Left kidney (tissue), 2 donors: ENCODE data around the gene CEBPE. TPM values are rescaled to one million over a fixed set of nuclear protein-coding genes. Genes with fewer than 3 reads are reported as not detected.

Experiments used
- DNase-seq: peaks from one replicate; pipeline ENCODE4 v3.0.0-alpha.2; 2013
- polyA plus RNA-seq: library from polyadenylated mRNA; unstranded; fragments of 120-200 nt; gene quantifications from one replicate; pipeline ENCODE4 v1.2.1, GENCODE V29; 2013; ENCODE audit not compliant: insufficient read length

CEBPE gene
- polyA plus RNA-seq, 1 donor = 0.08 TPM

GRCh38 chr14:23076785-23077408, 42.2 kb downstream of the CEBPE start:
- no peak for DNase-seq

DNA sequence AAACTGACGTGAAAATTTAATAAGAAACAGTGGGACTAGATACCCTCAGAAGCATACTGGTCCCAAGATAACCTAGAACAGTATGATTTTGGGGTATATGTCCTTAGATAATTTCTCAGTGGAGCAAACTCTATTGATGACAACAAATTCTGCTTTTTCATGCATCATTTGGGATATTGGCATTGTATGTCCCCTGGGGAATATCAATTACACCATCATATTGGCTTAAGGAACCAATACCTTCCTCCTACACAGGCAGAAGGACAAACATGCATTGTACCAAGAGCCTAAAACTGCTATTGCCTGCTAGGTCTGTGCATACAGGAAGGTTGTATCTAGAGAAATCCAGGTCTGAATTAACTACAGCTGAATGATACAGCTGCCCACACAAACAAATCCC, 44.1 kb downstream of the CEBPE start:
- DNase-seq = no peak

GRCh38 chr14:23071921-23072539, 47.0 kb downstream of the CEBPE start:
- no peak for DNase-seq

GRCh38 chr14:23071244-23071920, 47.7 kb downstream of the CEBPE start:
- DNase-seq = peak; percentile 87

DNA sequence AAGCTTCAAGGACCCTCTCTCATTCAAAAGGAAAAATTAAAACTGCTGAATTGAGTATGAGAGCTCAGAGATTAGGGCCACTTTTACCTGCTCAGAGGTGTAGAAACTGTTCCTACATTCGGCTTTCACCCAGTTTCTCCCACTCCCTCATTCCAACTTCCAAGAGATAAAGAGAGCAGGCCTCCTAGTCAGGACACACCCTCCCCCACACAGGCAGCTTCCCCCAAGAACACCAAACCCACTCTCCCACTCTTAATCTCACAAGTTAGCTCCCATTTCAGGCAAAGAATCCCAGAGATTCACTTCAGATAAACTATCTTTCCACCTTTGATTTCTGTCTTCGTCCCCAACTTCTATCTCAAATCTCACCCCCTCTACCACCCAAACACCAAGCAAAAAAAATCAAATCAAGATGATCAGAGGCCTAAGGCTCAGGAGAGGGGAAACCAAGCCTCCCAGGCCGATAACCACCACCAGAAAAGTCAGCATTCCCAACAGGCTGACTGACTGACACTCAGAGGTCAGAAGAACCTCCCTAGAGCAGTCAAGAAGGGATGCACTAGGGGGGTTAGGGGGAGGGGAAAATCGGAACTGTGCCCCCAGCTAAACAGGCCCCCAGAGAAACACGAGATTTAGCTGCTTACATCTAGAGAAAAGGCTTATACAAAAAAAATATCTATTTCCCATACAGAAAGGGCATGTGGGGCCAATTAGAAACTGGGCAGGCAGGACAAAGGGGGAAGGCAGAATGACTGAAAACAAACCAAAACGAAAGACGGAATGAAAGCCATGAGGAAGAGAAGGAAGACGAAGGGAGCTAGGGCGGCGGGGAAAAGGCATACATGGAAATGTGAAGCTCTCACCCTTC, 48.6 kb downstream of the CEBPE start:
- no peak for DNase-seq

- no peak for DNase-seq
Measured at GRCh38 chr14:23069413-23069806, 49.6 kb downstream of the CEBPE start.

GRCh38 chr14:23068789-23069412, 50.2 kb downstream of the CEBPE start:
- DNase-seq = peak; percentile 93

DNA sequence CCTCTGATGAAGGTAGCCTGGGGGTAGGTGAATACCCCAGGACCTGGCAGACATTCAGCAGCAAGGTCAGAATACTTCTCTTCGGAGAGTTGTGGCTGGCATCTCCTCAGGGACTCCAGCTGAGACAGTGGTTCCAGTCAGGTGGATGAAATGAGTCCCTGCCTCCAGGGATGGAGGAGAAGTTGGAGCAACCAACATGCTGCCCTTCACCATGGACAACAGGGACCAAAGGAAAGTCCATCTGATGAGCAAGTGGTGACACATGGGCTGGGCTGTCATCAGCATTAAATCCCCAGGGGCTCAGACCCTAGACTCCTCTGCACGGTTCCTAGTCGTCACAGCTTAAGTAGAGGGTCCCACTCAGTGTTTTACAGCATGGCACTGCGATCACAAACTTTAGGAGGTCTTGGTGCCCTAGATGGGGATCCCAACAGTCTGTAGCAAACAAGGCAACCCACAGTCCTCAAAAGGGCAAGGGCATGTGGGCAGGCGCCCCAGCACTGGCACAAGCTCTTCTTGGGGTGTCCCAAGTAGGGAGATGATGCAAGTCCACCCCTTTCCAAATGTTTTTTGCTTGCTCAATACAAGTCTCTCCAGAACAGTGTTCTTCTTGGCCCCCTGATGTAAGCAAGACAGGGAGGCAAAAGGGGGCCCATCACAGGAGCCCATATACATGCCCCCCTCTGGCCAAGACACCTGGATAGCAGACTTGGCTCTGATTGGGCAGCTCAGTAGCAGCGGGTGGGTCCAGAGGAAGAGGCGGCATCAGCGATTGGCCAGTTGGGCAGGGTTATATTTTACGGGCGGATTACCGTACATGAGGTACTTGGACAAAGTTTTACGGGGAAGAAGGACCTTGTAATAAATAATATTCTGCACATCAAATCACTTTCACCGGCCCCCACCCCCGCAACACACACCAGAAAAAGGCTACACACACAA, 50.9 kb downstream of the CEBPE start:
- no peak for DNase-seq

Other genes starting within 250 kb of the CEBPE start
- 74.8 TPM for gene LRP10, start 247.5 kb downstream of the CEBPE start, polyA plus RNA-seq
- 1.9 TPM for gene REM2, start 236.0 kb downstream of the CEBPE start, polyA plus RNA-seq
- gene RBM23, start 200.1 kb downstream of the CEBPE start, polyA plus RNA-seq = 132 TPM
- 185 TPM for gene PRMT5, start 189.9 kb downstream of the CEBPE start, polyA plus RNA-seq
- 77.6 TPM for gene HAUS4, start 162.2 kb downstream of the CEBPE start, polyA plus RNA-seq
- gene AJUBA, start 136.7 kb downstream of the CEBPE start, polyA plus RNA-seq = 97.2 TPM
- 22.2 TPM for gene C14orf93, start 109.1 kb downstream of the CEBPE start, polyA plus RNA-seq
- 206 TPM for gene PSMB5, start 84.4 kb downstream of the CEBPE start, polyA plus RNA-seq
- gene PSMB11, start 77.0 kb downstream of the CEBPE start, polyA plus RNA-seq = not detected
- gene CDH24, start 61.7 kb downstream of the CEBPE start, polyA plus RNA-seq = 28.7 TPM
- gene ACIN1, start 24.1 kb downstream of the CEBPE start, polyA plus RNA-seq = 365 TPM
- 76.1 TPM for gene C14orf119, start 23.8 kb downstream of the CEBPE start, polyA plus RNA-seq
- gene CIROP, start 14.3 kb downstream of the CEBPE start, polyA plus RNA-seq = not detected
- 92.4 TPM for gene SLC7A8, start 64.4 kb upstream of the CEBPE start, polyA plus RNA-seq
- gene RNF212B, start 118.7 kb upstream of the CEBPE start, polyA plus RNA-seq = 2.3 TPM
- gene HOMEZ, start 166.9 kb upstream of the CEBPE start, polyA plus RNA-seq = 28.0 TPM
- 42.5 TPM for gene PPP1R3E, start 183.6 kb upstream of the CEBPE start, polyA plus RNA-seq
- gene BCL2L2, start 187.6 kb upstream of the CEBPE start, polyA plus RNA-seq = 50.6 TPM
- gene PABPN1, start 202.2 kb upstream of the CEBPE start, polyA plus RNA-seq = 309 TPM
- 62.4 TPM for gene SLC22A17, start 233.6 kb upstream of the CEBPE start, polyA plus RNA-seq
- gene EFS, start 245.9 kb upstream of the CEBPE start, polyA plus RNA-seq = 35.4 TPM